GM19240 (cell line): ENCODE results near the gene CYS1.
"Not testable (repeated sequence)": the region's sequence is repeated elsewhere in the genome, so short reads cannot be mapped to it uniquely, and the experiment has no call there.

Experiments
- DNase-seq: peaks from one replicate; pipeline ENCODE4 v3.0.0; 2011; ENCODE audit warnings: low spot score; ENCODE audit not compliant: insufficient read length

CYS1 gene

DNA sequence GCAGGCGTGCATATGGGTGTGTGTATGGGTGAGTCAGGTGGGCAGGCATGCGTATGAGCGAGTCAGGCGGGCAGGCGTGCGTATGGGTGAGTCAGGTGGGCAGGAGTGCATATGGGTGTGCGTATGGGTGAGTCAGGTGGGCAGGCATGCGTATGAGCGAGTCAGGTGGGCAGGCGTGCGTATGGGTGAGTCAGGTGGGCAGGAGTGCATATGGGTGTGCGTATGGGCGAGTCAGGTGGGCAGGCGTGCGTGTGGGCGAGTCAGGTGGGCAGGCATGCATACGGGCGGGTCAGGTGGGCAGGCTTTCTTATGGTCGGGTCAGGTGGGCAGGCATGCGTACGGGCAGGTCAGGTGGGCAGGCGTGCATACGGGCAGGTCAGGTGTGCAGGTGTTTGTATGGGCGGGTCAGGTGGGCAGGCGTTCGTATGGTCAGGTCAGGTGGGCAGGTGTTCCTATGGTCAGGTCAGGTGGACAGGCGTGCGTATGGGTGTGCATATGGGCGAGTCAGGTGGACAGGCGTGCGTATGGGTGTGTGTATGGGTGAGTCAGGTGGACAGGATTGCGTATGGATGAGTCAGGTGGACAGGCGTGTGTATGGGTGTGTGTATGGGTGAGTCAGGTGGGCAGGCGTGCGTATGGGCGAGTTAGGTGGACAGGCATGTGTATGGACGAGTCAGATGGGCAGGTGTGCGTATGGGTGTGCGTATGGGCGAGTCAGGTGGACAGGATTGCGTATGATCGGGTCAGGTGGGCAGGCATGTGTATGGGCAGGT is 65.6 kb downstream of the CYS1 start:
- DNase-seq = no peak

DNA sequence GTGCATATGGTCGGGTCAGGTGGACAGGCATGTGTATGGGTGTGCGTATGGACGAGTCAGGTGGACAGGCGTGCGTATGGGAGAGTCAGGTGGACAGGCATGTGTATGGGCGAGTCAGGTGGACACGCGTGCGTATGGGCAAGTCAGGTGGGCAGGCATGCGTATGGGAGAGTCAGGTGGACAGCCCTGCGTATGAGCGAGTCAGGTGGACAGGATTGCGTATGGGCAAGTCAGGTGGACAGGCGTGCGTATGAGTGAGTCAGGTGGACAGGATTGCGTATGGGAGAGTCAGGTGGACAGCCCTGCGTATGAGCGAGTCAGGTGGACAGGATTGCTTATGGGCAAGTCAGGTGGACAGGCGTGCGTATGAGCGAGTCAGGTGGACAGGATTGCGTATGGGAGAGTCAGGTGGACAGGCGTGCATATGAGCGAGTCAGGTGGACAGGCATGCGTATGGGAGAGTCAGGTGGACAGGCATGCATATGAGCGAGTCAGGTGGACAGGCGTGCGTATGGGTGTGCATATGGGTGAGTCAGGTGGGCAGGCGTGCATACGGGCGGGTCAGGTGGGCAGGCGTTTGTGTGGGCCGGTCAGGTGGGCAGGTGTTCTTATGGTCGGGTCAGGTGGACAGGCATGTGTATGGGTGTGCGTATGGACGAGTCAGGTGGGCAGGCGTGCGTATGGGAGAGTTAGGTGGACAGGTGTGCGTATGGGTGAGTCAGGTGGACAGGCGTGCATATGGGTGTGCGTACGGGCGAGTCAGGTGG is 66.4 kb downstream of the CYS1 start:
- not testable (repeated sequence) for DNase-seq

DNA sequence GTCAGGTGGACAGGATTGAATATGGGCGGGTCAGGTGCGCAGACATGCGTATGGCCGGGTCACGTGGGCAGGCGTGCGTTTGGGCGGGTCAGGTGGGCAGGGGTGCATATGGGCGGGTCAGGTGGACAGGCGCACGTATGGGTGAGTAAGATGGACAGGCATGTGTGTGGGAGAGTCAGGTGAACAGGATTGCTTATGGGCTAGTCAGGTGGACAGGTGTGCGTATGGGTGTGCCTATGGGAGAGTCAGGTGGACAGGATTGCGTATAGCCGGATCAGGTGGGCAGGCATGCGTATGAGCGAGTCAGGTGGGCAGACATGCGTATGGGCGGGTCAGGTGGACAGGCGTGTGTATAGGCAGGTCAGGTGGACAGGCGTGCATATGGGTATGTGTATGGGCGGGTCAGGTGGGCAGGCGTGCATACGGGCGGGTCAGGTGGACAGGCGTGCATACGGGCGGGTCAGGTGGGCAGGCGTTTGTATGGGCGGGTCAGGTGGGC is 67.2 kb downstream of the CYS1 start:
- DNase-seq = no peak

DNA sequence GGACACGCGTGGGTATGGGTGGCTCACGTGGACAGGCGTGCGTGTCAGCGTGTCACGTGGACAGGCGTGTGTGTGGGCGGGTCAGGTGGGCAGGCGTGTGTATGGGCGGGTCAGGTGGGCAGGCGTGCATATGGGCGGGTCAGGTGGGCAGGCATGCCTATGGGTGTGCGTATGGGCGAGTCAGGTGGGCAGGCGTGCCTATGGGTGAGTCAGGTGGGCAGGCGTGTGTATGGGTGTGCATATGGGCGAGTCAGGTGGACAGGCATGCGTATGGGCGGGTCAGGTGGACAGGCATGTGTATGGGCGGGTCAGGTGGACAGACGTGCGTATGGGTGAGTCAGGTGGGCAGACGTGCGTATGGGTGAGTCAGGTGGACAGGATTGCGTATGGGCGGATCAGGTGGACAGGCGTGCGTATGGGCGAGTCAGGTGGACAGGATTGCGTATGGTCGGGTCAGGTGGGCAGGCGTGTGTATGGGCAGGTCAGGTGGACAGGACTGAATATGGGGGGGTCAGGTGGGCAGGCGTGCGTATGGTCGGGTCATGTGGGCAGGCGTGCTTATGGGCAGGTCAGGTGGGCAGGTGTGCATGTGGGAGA is 67.7 kb downstream of the CYS1 start:
- not testable (repeated sequence) for DNase-seq

DNA sequence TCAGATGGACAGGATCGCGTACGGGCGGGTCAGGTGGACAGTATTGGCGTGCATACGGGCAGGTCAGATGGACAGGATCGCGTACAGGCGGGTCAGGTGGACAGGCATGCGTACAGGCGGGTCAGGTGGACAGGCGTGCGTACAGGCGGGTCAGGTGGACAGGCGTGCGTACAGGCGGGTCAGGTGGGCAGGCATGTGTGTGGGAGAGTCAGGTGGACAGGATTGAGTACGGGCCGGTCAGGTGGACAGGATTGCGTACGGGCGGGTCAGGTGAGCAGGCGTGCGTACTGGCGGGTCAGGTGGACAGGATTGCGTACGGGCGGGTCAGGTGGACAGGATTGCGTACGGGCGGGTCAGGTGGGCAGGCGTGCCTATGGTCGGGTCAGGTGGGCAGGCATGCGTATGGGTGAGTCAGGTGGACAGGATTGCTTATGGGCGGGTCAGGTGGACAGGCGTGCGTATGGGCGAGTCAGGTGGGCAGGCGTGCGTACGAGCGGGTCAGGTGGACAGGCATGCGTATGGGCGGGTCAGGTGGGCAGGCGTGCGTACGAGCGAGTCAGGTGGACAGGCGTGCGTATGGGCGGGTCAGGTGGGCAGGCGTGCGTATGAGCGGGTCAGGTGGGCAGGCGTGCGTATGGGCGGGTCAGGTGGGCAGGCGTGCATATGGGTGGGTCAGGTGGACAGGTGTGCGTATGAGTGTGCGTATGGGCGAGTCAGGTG is 68.4 kb downstream of the CYS1 start:
- DNase-seq = not testable (repeated sequence)

DNA sequence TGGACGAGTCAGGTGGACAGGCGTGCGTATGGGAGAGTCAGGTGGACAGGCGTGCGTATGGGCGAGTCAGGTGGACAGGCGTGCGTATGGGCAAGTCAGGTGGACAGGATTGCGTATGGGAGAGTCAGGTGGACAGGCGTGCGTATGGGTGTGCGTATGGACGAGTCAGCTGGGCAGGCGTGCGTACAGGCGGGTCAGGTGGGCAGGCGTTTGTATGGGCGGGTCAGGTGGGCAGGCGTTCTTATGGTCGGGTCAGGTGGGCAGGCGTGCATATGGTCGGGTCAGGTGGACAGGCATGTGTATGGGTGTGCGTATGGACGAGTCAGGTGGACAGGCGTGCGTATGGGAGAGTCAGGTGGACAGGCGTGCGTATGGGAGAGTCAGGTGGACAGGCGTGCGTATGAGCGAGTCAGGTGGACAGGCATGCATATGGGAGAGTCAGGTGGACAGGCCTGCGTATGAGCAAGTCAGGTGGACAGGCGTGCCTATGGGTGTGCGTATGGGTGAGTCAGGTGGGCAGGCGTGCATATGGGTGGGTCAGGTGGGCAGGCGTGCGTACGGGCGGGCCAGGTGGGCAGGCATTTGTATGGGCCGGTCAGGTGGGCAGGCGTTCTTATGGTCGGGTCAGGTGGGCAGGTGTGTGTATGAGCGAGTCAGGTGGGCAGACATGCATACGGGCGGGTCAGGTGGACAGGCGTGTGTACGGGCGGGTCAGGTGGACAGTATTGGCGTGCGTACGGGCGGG is 69.2 kb downstream of the CYS1 start:
- DNase-seq = not testable (repeated sequence)

DNA sequence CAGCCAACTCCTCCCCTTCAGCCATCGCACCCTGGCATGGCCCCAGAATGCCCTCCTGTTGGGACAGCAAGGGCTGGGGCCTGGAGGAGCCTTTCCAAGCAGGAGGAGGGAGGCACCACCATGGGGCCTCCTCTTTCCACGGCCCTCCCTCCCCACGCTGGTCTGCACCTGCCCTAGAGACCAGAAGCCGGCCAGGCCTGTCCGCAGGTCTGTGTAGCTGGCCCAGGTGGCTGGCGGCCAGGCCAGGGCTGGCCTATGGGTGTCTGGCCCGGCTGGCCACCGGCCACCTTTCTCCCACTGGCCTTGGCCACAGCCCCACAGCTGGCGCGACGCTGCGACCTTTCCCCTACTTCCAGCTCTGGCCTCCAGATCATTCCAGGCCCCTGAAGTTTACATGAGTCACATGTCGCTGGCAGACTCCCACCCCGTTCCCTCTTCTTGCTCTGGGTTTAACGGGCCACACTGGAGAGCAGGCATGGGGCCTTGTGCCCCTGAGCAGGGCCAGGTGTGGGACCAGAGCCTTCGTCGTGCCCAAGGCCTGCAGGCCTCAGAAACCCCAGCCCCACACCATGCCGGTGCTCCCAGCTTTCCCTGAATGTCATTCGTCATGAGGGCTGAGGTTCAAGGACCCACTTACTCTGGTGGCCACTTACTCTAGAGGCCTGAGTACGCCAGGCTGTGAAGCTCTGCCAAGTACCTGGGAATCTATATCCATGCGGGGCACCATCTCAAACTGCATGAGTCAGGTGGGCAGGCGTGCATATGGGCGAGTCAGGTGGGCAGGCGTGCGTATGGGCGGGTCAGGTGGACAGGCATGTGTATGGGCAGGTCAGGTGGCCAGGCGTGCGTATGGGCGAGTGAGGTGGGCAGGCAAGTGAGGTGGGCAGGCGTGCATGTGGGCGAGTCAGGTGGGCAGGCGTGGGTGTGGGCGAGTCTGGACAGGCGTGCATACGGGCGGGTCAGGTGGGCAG is 70.1 kb downstream of the CYS1 start:
- no peak for DNase-seq

DNA sequence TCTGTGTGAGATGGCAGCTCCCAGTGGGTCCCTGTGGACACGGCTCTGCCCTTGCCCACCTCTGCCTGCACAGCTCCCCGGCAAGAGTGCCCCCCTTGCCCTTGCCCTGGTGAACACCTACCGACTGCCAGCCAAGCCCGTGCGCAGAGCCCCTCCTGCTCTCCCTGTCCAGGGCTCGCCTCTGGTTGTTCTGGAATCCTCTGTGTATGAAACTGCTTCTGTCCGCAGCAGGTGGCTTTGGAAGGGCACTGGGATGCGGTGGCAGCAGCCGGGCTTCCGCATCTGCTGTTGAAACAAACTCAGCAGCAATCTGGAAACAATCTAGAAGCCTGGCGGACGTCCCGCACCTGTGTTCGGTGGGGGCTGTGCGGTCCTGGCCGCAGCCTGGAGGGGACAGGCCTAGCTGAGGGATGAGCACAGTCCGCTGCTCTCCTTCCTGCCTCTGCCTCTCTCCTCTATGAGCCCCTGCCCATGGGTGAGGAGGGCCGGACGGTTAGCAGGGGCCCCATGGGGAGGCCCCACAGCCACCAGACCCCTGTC is 70.9 kb downstream of the CYS1 start:
- DNase-seq = no peak

DNA sequence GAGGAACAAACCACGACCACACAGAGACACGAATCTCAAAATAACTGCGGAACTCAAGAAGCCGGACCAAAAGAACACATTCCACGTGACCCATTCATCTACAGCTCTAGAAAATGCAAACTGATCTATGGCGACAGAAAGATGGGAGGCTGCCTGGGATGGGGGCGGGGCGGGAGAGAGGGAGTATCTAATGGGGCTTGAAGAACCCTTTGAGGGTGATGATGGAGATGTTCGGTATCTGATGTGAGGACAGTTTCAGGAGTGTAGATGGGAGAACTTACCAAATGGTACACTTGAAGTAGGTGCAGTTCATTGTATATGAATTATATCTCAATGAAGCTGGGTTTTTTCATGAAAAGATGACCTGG is 71.4 kb downstream of the CYS1 start:
- DNase-seq = no peak

DNA sequence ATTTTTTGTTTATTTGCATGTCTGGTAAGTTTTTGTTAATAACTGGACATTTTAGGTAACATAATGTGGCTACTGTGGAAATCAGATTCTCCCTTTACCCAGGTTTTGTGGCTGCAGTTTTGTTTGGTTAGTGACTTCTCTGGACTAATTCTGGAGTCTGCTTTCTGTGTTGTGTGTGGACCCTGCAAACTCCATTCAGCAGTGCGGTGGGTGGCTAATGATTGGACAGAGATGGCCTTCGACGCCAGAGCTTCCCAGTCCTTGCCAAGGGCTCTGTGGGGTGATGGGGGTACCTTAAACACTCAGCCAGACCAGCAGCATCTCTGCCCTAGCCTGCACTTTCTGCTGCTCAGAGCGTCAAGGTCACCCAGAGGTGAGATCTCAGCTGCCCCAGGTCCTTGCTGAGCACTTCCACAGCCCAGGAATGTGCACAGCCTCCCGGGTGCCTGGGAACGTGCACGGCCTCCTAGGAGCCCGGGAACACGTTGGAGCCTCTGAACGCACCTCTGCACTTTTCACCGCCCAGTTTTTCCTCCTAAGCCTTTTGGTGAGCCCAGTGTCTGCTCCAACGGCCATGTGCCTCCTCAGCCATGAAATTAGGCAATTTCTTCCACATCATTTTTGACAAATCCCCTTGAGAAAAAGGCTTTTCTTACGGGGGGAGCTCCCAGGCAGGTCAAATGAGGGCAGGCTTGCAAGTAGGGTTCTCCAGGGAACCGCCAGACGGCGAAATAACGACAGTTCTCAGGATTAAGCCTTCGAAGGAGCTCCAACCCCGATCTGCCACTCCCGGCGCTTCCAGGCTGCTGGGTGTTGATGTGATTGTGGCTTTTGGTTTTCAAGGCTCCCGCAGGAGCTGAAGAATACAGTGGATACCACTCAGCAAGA is 72.0 kb downstream of the CYS1 start:
- DNase-seq = no peak

DNA sequence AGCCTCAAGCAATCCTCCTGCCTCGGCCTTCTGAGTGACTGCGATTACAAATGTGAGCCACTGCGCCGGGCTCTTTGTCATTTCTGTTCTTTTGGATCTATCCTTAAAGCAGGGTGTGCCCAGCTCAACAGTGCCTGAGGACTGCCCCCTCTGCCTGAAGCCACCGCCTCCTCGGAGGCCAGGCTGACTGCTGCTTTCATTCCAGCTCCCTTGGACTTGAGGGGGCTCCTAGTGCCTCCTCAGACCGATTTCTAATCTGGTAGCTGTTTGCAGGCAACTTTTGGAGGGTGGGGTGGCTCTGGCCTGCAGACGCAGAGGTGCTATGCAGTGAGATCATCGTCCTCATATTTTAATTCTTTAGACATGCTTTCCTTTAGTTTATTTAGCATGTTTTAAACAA is 72.8 kb downstream of the CYS1 start:
- no peak for DNase-seq
